Right lobe of liver (tissue), 4 donors: ENCODE results near the gene MRGPRX2.

Source experiments
- CTCF ChIP-seq, 4 donors: fragments of 200-600 bp in 3 of 4; fragments of 450-650 bp in 1 of 4; IDR thresholded peaks; one replicate each; pipeline versions ENCODE4 v1.5.1 to v1.8.0; 2016 to 2022; ENCODE audit warnings: antibody characterized with exemption in 4 of 4, mild to moderate bottlenecking in 2 of 4
- POLR2A ChIP-seq: fragments of 450-650 bp; IDR thresholded peaks from one replicate; pipeline ENCODE4 v1.6.1; 2017; ENCODE audit warnings: antibody characterized with exemption, mild to moderate bottlenecking
- donor health status: DM: no; HTN: no; CAD: no.
- donor health status: DM: no; HTN: no; CAD: no.
- donor health status: DM: no; HTN: yes; CAD: no.

GRCh38 chr11:19060629-19061028 lies at the start of gene MRGPRX2:
- no peak for TF ChIP-seq CTCF (IDR thresholded peaks at IDR 0.05)
- TF ChIP-seq POLR2A = no peak
